Measurements from ENCODE around the gene TMEM51.
A peak's percentile ranks its signal among the peaks of the same experiment; 100 is the strongest.

Gene TMEM51

GRCh38 chr1:15177710-15178166, 24.2 kb downstream of the TMEM51 start:
- no peak for DNase-seq (ENCODE audit: low spot score)

- DNase-seq (ENCODE audit: low spot score), result no peak
These were observed 25.3 kb downstream of the TMEM51 start for GRCh38 chr1:15178571-15179484.

GRCh38 chr1:15179485-15179883, 25.9 kb downstream of the TMEM51 start:
- no peak for DNase-seq (ENCODE audit: low spot score)

GRCh38 chr1:15180189-15180588, 26.6 kb downstream of the TMEM51 start:
- DNase-seq (ENCODE audit: low spot score), result no peak

GRCh38 chr1:15180945-15181523, 27.5 kb downstream of the TMEM51 start:
- DNase-seq (ENCODE audit: low spot score), result no peak

- no peak for DNase-seq (ENCODE audit: low spot score)
These were observed 28.0 kb downstream of the TMEM51 start for GRCh38 chr1:15181564-15181963.

GRCh38 chr1:15184436-15185241, 31.1 kb downstream of the TMEM51 start:
- no peak for DNase-seq (ENCODE audit: low spot score)

- DNase-seq (ENCODE audit: low spot score), result no peak
These were observed 32.1 kb downstream of the TMEM51 start for GRCh38 chr1:15185617-15186016.

- DNase-seq (ENCODE audit: low spot score), result peak; percentile 53
These were observed 32.7 kb downstream of the TMEM51 start for GRCh38 chr1:15186073-15186845.

GRCh38 chr1:15186846-15187151, 33.3 kb downstream of the TMEM51 start:
- DNase-seq (ENCODE audit: low spot score), result peak; percentile 61

GRCh38 chr1:15187175-15188129, 33.9 kb downstream of the TMEM51 start:
- DNase-seq (ENCODE audit: low spot score), result peak; percentile 35

GRCh38 chr1:15188130-15188524, 34.6 kb downstream of the TMEM51 start:
- peak; percentile 81 for DNase-seq (ENCODE audit: low spot score)

GRCh38 chr1:15188678-15189077, 35.1 kb downstream of the TMEM51 start:
- no peak for DNase-seq (ENCODE audit: low spot score)

- DNase-seq (ENCODE audit: low spot score), result no peak
These were observed 36.3 kb downstream of the TMEM51 start for GRCh38 chr1:15189692-15190370.

GRCh38 chr1:15191267-15191666, 37.7 kb downstream of the TMEM51 start:
- DNase-seq (ENCODE audit: low spot score), result no peak

GRCh38 chr1:15191770-15192169, 38.2 kb downstream of the TMEM51 start:
- DNase-seq (ENCODE audit: low spot score), result no peak

GRCh38 chr1:15192916-15193550, 39.5 kb downstream of the TMEM51 start:
- no peak for DNase-seq (ENCODE audit: low spot score)

GRCh38 chr1:15195420-15196052, 42.0 kb downstream of the TMEM51 start:
- DNase-seq (ENCODE audit: low spot score), result no peak

GRCh38 chr1:15196069-15196468, 42.5 kb downstream of the TMEM51 start:
- DNase-seq (ENCODE audit: low spot score), result no peak
